Uterus (tissue), 2 donors: Measurements from ENCODE around the gene POLE.

Experiments used
- POLR2A ChIP-seq, 2 donors: fragments of 450-650 bp; IDR thresholded peaks; one replicate each; pipeline ENCODE4 v1.6.1; 2016; ENCODE audit warnings: antibody characterized with exemption in 2 of 2, mild to moderate bottlenecking in 1 of 2, moderate library complexity in 1 of 2
- TF ChIP-seq, protein P1 (sequence below), 4 experiments: fragments of 200-600 bp in 2 of 4; fragments of 450-650 bp in 2 of 4; sonication (generic) in 2 of 4; IDR thresholded peaks; one replicate each; pipeline ENCODE4 v1.5.1; 2016 to 2019; ENCODE audit warnings: antibody characterized with exemption in 4 of 4, mild to moderate bottlenecking in 2 of 4, moderate library complexity in 1 of 4

GRCh38 chr12:132717531-132718387 is 30.6 kb upstream of the POLE start:
- TF ChIP-seq POLR2A (IDR thresholded peaks at IDR 0.05) = no peak
- TF ChIP-seq, protein P1, sequence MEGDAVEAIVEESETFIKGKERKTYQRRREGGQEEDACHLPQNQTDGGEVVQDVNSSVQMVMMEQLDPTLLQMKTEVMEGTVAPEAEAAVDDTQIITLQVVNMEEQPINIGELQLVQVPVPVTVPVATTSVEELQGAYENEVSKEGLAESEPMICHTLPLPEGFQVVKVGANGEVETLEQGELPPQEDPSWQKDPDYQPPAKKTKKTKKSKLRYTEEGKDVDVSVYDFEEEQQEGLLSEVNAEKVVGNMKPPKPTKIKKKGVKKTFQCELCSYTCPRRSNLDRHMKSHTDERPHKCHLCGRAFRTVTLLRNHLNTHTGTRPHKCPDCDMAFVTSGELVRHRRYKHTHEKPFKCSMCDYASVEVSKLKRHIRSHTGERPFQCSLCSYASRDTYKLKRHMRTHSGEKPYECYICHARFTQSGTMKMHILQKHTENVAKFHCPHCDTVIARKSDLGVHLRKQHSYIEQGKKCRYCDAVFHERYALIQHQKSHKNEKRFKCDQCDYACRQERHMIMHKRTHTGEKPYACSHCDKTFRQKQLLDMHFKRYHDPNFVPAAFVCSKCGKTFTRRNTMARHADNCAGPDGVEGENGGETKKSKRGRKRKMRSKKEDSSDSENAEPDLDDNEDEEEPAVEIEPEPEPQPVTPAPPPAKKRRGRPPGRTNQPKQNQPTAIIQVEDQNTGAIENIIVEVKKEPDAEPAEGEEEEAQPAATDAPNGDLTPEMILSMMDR (IDR thresholded peaks at IDR 0.05) = no peak
